DND-41 (cell line): Measurements from ENCODE around the gene SRRM5.

ENCODE experiments used
- EZH2 ChIP-seq: IDR thresholded peaks from 3 replicates; pipeline ENCODE4 v1.6.1; 2012; ENCODE audit warnings: borderline replicate concordance, low read depth, mild to moderate bottlenecking, moderate library complexity, low read length, inconsistent platforms; ENCODE audit not compliant: severe bottlenecking
- TF ChIP-seq, protein P1 (sequence below): IDR thresholded peaks from 2 replicates; pipeline ENCODE4 v1.5.1; 2012; ENCODE audit warnings: borderline replicate concordance, low read length, moderate library complexity, mild to moderate bottlenecking; ENCODE audit not compliant: poor library complexity, severe bottlenecking; ENCODE audit errors: extremely low read depth

GRCh38 chr19:43595605-43595998 lies 16.3 kb upstream of the SRRM5 start:
- TF ChIP-seq, protein P1, sequence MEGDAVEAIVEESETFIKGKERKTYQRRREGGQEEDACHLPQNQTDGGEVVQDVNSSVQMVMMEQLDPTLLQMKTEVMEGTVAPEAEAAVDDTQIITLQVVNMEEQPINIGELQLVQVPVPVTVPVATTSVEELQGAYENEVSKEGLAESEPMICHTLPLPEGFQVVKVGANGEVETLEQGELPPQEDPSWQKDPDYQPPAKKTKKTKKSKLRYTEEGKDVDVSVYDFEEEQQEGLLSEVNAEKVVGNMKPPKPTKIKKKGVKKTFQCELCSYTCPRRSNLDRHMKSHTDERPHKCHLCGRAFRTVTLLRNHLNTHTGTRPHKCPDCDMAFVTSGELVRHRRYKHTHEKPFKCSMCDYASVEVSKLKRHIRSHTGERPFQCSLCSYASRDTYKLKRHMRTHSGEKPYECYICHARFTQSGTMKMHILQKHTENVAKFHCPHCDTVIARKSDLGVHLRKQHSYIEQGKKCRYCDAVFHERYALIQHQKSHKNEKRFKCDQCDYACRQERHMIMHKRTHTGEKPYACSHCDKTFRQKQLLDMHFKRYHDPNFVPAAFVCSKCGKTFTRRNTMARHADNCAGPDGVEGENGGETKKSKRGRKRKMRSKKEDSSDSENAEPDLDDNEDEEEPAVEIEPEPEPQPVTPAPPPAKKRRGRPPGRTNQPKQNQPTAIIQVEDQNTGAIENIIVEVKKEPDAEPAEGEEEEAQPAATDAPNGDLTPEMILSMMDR, result no peak
- no peak for TF ChIP-seq EZH2
